ENCODE measurements around the gene LCMT1. TPM values are rescaled to one million over a fixed set of nuclear protein-coding genes. Genes with fewer than 3 reads are reported as not detected.

Gene LCMT1
- total and polyA plus RNA-seq, 9 of the 15 experiments (the other 6 are each of a cell fraction or from before 2014, with no cell fraction given) = 20.0 to 42.8 (median 32.3) TPM

DNA sequence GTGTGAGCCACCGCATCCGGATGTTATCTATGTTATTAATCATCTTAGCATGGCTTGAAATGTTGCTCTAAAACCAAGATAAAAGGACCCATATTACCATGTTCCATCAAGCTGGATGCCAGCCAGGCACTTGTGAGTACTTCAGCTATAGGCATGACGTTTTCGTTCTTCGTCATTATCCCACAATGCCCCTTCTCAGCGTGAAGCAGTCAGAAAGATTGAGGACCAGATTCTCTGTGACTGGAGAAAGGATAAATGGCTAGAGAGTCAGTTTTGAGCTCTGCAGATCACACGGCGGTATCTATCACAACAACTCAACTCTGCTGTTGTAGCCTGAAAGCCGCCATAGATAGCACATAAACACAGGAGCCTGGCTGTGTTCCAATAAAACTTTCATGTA lies 29.8 kb upstream of the LCMT1 start:
- H4K20me1 ChIP-seq (replicated peaks; ENCODE audit: control insufficient read depth, insufficient read depth, low read length) = no peaks in the 10 kb centered on the region
- ChIA-PET CTCF (ENCODE audit: low intra/inter-chr PET ratio) (no interaction called here), POLR2A (interaction anchor here (0.5 to 1.0 kb wide), 4 partner anchors 8 to 165 kb away, joined by 3 to 5 read pairs (median 4); no protein-coding TSS in a partner anchor)
- H3K4me2 ChIP-seq (ENCODE audit: insufficient read depth, low read length) = 0 out of 2 replicates have a peak overlapping the region, but pooled peaks have one; percentile 24
- no peak overlapping the region for H3K9ac ChIP-seq (ENCODE audit: insufficient read depth in 1 of 2, low read depth in 2 of 2, low read length in 2 of 2)
- H2AFZ ChIP-seq (ENCODE audit: low read depth, low read length) = peak overlapping the region; percentile 53; the same call in 1 of the 2 replicates
- no peak overlapping the region for H3K27ac ChIP-seq (ENCODE audit: extremely low read depth, low read depth, low read length)
- H3K9me1 ChIP-seq (ENCODE audit: control insufficient read depth, insufficient read depth, low read length) = no peaks in the 10 kb centered on the region
- in situ Hi-C loops (cut with MboI) = no loop called here
- H3K4me1 ChIP-seq (replicated peaks in 1 of 2; ENCODE audit: control insufficient read depth in 2 of 2, insufficient read depth in 2 of 2, low read length in 2 of 2) = peaks cover 0 to 15% of the 10 kb centered on the region in 2 experiments; a peak in 2 of 5 replicates
- DNase-seq (ENCODE audit: extremely low read depth in 1 of 4, low spot score in 3 of 4) = peak in 1 of 4 experiments; percentile 29
- H3K4me3 ChIP-seq = no peak overlapping the region
- H3K9me3 ChIP-seq (replicated peaks; ENCODE audit: control insufficient read depth, insufficient read depth, low read depth, low read length) = no peaks in the 10 kb centered on the region; the same call in 1 of the 2 replicates
- 11% methylated on average over 9 of the region's 9 CpGs for WGBS (ENCODE audit: insufficient coverage, low coverage, missing lambda C conversion rate)
- no peaks in the 10 kb centered on the region for H3K36me3 ChIP-seq (ENCODE audit: control insufficient read depth, insufficient read depth, low read length)
- H3K27me3 ChIP-seq (ENCODE audit: control insufficient read depth in 2 of 2, insufficient read depth in 2 of 2, low read length in 2 of 2) = no peaks in the 10 kb centered on the region
- BruUV-seq (replicated peaks) = no TSS peak
- intact Hi-C loops (cut with micrococcal nuclease) = no loop called here
- no peaks in the 10 kb centered on the region for H3K79me2 ChIP-seq (ENCODE audit: control insufficient read depth, insufficient read depth, low read length)
- no peak for FAIRE-seq
- ATAC-seq = no peak
- TF ChIP-seq CREB1 (IDR thresholded peaks at IDR 0.05) = no peak
- no peak for TF ChIP-seq CREB1 (CRISPR knock-in tag; IDR thresholded peaks at IDR 0.05)
- TF ChIP-seq SIN3B (IDR thresholded peaks at IDR 0.05; ENCODE audit: low read depth) = no peak
- TF ChIP-seq ZNF445 (CRISPR knock-in tag; IDR thresholded peaks at IDR 0.05; ENCODE audit: low read depth) = no peak
- no peak for TF ChIP-seq ATF1 (CRISPR knock-in tag; IDR thresholded peaks at IDR 0.05)
- TF ChIP-seq ATF1 (tag; IDR thresholded peaks at IDR 0.05) = 0 out of 2 replicates have a peak, but pooled peaks have one; percentile 14
- TF ChIP-seq HIVEP1 (CRISPR knock-in tag; IDR thresholded peaks at IDR 0.05) = no peak
- peak; percentile 27; the same call in 1 of the 2 replicates for TF ChIP-seq CBFA2T3 (IDR thresholded peaks at IDR 0.05)
- no peak for TF ChIP-seq POLR2AphosphoS2 (IDR thresholded peaks at IDR 0.05; ENCODE audit: low read length)
- TF ChIP-seq, protein P1, sequence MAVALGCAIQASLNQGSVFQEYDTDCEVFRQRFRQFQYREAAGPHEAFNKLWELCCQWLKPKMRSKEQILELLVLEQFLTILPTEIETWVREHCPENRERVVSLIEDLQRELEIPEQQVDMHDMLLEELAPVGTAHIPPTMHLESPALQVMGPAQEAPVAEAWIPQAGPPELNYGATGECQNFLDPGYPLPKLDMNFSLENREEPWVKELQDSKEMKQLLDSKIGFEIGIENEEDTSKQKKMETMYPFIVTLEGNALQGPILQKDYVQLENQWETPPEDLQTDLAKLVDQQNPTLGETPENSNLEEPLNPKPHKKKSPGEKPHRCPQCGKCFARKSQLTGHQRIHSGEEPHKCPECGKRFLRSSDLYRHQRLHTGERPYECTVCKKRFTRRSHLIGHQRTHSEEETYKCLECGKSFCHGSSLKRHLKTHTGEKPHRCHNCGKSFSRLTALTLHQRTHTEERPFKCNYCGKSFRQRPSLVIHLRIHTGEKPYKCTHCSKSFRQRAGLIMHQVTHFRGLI (CRISPR knock-in tag; IDR thresholded peaks at IDR 0.05) = no peak
- TF ChIP-seq NFIC (IDR thresholded peaks at IDR 0.05) = peak; percentile 34; the same call in 1 of the 2 replicates
- no peak for TF ChIP-seq RB1 (IDR thresholded peaks at IDR 0.05; ENCODE audit: low read depth)
- TF ChIP-seq, protein P2, sequence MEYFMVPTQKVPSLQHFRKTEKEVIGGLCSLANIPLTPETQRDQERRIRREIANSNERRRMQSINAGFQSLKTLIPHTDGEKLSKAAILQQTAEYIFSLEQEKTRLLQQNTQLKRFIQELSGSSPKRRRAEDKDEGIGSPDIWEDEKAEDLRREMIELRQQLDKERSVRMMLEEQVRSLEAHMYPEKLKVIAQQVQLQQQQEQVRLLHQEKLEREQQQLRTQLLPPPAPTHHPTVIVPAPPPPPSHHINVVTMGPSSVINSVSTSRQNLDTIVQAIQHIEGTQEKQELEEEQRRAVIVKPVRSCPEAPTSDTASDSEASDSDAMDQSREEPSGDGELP (CRISPR knock-in tag; IDR thresholded peaks at IDR 0.05; ENCODE audit: borderline replicate concordance) = no peak
- TF ChIP-seq ILF3 (IDR thresholded peaks at IDR 0.05; ENCODE audit: borderline replicate concordance) = no peak
- no peak for TF ChIP-seq SAFB (IDR thresholded peaks at IDR 0.05; ENCODE audit: borderline replicate concordance, low read depth, low read length)
- TF ChIP-seq, protein P3, sequence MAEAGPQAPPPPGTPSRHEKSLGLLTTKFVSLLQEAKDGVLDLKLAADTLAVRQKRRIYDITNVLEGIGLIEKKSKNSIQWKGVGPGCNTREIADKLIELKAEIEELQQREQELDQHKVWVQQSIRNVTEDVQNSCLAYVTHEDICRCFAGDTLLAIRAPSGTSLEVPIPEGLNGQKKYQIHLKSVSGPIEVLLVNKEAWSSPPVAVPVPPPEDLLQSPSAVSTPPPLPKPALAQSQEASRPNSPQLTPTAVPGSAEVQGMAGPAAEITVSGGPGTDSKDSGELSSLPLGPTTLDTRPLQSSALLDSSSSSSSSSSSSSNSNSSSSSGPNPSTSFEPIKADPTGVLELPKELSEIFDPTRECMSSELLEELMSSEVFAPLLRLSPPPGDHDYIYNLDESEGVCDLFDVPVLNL (CRISPR knock-in tag; IDR thresholded peaks at IDR 0.05; ENCODE audit: low read depth) = no peak
- no peak for TF ChIP-seq XRCC5 (IDR thresholded peaks at IDR 0.05; ENCODE audit: low read depth, low read length)
- no peak for TF ChIP-seq CHD1 (IDR thresholded peaks at IDR 0.05; ENCODE audit: low read length)
- TF ChIP-seq HNRNPH1 (optimal IDR thresholded peaks at IDR 0.05; ENCODE audit: low read depth, low read length) = no peak
- TF ChIP-seq, protein P4, sequence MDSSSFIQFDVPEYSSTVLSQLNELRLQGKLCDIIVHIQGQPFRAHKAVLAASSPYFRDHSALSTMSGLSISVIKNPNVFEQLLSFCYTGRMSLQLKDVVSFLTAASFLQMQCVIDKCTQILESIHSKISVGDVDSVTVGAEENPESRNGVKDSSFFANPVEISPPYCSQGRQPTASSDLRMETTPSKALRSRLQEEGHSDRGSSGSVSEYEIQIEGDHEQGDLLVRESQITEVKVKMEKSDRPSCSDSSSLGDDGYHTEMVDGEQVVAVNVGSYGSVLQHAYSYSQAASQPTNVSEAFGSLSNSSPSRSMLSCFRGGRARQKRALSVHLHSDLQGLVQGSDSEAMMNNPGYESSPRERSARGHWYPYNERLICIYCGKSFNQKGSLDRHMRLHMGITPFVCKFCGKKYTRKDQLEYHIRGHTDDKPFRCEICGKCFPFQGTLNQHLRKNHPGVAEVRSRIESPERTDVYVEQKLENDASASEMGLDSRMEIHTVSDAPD (CRISPR knock-in tag; IDR thresholded peaks at IDR 0.05) = no peak
- TF ChIP-seq TAF7 (tag; IDR thresholded peaks at IDR 0.05) = no peak

Measured in K562 (cell line).